MM.1S (cell line): ENCODE data around the gene C2CD2.

Experiments used
- DNase-seq: peaks from one replicate; pipeline ENCODE4 v3.0.0-alpha.2; 2015
- H2AFZ ChIP-seq: fragments of 300-600 bp; sonication (generic); 2 replicates; pipeline ENCODE4 v1.6.0; 2016; ENCODE audit warnings: antibody characterized with exemption, low read length
- H3F3A ChIP-seq: fragments of 300-600 bp; sonication (generic); 2 replicates; pipeline ENCODE4 v1.6.1; 2016; ENCODE audit warnings: mild to moderate bottlenecking, antibody characterized with exemption, low read length, moderate library complexity, mixed read lengths; ENCODE audit not compliant: insufficient read depth
- H3K27ac ChIP-seq: fragments of 300-600 bp; sonication (generic); 2 replicates; pipeline ENCODE4 v1.5.1; 2016; ENCODE audit warnings: mild to moderate bottlenecking, low read length
- H3K27me3 ChIP-seq: fragments of 300-600 bp; sonication (generic); replicated peaks from 2 replicates; pipeline ENCODE4 v1.6.0; 2016; ENCODE audit warnings: low read length; ENCODE audit not compliant: insufficient read depth
- H3K36me3 ChIP-seq: fragments of 300-600 bp; sonication (generic); replicated peaks from 2 replicates; pipeline ENCODE4 v1.6.1; 2016; ENCODE audit warnings: mild to moderate bottlenecking, low read length, mixed read lengths; ENCODE audit not compliant: insufficient read depth
- H3K4me1 ChIP-seq: fragments of 300-600 bp; sonication (generic); 2 replicates; pipeline ENCODE4 v1.6.1; 2016; ENCODE audit warnings: low read length, mixed read lengths
- H3K4me2 ChIP-seq: fragments of 300-600 bp; sonication (generic); 2 replicates; pipeline ENCODE4 v1.6.0; 2016; ENCODE audit warnings: low read depth, low read length
- H3K4me3 ChIP-seq: fragments of 300-600 bp; sonication (generic); 2 replicates; pipeline ENCODE4 v1.5.1; 2016; ENCODE audit warnings: low read length, mixed read lengths
- H3K79me2 ChIP-seq: fragments of 300-600 bp; sonication (generic); 2 replicates; pipeline ENCODE4 v1.6.1; 2016; ENCODE audit warnings: mixed run types, low read length, mixed read lengths
- H3K9ac ChIP-seq: fragments of 300-600 bp; sonication (generic); 2 replicates; pipeline ENCODE4 v1.6.1; 2016; ENCODE audit warnings: low read length, mixed read lengths
- H3K9me2 ChIP-seq: fragments of 300-600 bp; sonication (generic); replicated peaks from 2 replicates; pipeline ENCODE4 v1.6.1; 2016; ENCODE audit warnings: mild to moderate bottlenecking, low read length, mixed read lengths; ENCODE audit not compliant: insufficient read depth
- H3K9me3 ChIP-seq: fragments of 300-600 bp; sonication (generic); replicated peaks from 2 replicates; pipeline ENCODE4 v1.6.1; 2016; ENCODE audit warnings: mild to moderate bottlenecking, low read length, mixed read lengths; ENCODE audit not compliant: insufficient read depth
- H4K20me1 ChIP-seq: fragments of 300-600 bp; sonication (generic); 2 replicates; pipeline ENCODE4 v1.6.1; 2016; ENCODE audit warnings: mild to moderate bottlenecking, low read length, moderate library complexity, mixed read lengths; ENCODE audit not compliant: insufficient read depth
- EZH2 ChIP-seq: fragments of 300-600 bp; sonication (generic); optimal IDR thresholded peaks from 2 replicates; pipeline ENCODE3; 2017; ENCODE audit warnings: low read depth, mild to moderate bottlenecking, antibody characterized with exemption, low read length, mixed read lengths
- EZH2phosphoT487 ChIP-seq: fragments of 300-600 bp; sonication (generic); IDR thresholded peaks from 2 replicates; pipeline ENCODE4 v1.6.1; 2018; ENCODE audit warnings: antibody characterized with exemption, low read length
- TF ChIP-seq, protein P1 (sequence below): fragments of 300-600 bp; sonication (generic); IDR thresholded peaks from 2 replicates; pipeline ENCODE4 v1.5.1; 2016; ENCODE audit warnings: antibody characterized with exemption, low read length, mixed read lengths

Gene C2CD2

DNA sequence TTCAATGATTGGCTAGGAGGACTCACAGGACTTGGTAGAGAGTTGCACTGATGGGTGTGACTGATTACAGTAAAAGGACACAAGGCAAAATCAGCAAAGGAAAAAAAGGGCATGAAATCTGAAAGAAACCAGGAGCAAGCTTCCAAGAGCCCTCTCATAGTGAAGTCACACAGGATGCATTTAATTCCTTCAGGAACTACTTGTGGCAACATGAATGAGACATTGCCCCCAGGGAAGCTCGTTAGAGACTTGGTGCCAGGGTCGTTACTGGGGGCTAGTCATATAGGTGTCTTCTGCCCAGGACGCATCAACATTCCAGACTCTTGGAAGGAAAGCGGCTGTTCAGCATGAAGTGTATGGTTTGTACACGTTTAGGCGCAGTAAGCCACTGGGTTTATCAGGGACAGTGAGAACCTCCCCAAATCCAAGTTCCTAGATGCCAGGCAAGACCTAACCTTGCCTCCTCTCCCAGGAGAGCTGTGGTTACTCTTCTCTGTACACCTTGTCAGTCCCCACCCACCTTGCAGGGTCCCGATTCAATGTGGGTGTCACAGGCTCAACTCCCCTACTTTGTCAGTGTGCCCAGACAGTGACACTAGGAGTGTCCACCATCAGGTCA lies 26.0 kb upstream of the C2CD2 start:
- H3K4me1 ChIP-seq = no peaks in the 10 kb centered on the region
- no peak overlapping the region for H2AFZ ChIP-seq
- H3K36me3 ChIP-seq = no peaks in the 10 kb centered on the region
- no peaks in the 10 kb centered on the region for H3K9me2 ChIP-seq
- TF ChIP-seq EZH2 (no peak), EZH2phosphoT487 (no peak)
- TF ChIP-seq, protein P1, sequence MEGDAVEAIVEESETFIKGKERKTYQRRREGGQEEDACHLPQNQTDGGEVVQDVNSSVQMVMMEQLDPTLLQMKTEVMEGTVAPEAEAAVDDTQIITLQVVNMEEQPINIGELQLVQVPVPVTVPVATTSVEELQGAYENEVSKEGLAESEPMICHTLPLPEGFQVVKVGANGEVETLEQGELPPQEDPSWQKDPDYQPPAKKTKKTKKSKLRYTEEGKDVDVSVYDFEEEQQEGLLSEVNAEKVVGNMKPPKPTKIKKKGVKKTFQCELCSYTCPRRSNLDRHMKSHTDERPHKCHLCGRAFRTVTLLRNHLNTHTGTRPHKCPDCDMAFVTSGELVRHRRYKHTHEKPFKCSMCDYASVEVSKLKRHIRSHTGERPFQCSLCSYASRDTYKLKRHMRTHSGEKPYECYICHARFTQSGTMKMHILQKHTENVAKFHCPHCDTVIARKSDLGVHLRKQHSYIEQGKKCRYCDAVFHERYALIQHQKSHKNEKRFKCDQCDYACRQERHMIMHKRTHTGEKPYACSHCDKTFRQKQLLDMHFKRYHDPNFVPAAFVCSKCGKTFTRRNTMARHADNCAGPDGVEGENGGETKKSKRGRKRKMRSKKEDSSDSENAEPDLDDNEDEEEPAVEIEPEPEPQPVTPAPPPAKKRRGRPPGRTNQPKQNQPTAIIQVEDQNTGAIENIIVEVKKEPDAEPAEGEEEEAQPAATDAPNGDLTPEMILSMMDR = no peak
- no peak overlapping the region for H3K9ac ChIP-seq
- H3F3A ChIP-seq = no peaks in the 10 kb centered on the region
- H4K20me1 ChIP-seq = no peaks in the 10 kb centered on the region
- H3K79me2 ChIP-seq = no peaks in the 10 kb centered on the region
- no peak overlapping the region for H3K27ac ChIP-seq
- H3K4me3 ChIP-seq = no peak overlapping the region
- no peak for DNase-seq
- no peak overlapping the region for H3K4me2 ChIP-seq
- no peaks in the 10 kb centered on the region for H3K27me3 ChIP-seq
- no peaks in the 10 kb centered on the region for H3K9me3 ChIP-seq

DNA sequence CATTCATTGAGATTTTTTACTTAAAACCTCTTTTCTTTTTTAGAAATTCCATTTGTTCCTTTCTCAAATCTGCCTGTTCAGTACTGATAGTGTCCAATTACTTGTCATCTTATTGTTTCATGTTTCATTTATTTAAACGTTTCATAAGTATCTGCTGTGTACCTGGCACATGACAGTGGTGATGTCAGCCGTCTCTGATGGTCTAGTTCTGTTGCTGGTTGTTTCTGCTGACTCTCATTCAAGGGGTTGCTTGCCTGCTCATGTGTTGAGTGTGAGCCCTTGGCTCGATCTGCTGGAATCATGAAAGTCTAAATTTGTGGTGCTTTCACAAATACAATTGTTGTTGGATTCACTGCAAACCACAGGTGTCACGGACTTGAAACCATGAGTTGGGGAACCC lies 25.5 kb upstream of the C2CD2 start:
- Histone ChIP-seq H3K9ac (no peak overlapping the region), H3K36me3 (no peaks in the 10 kb centered on the region), H3K9me2 (no peaks in the 10 kb centered on the region), H2AFZ (no peak overlapping the region), H3K27ac (no peak overlapping the region), H3F3A (no peaks in the 10 kb centered on the region), H3K4me2 (no peak overlapping the region), H3K79me2 (no peaks in the 10 kb centered on the region), H3K27me3 (no peaks in the 10 kb centered on the region), H4K20me1 (no peaks in the 10 kb centered on the region), H3K4me3 (no peak overlapping the region), H3K4me1 (no peaks in the 10 kb centered on the region), H3K9me3 (no peaks in the 10 kb centered on the region)
- peak; percentile 41 for DNase-seq
- TF ChIP-seq EZH2 (no peak), EZH2phosphoT487 (no peak)
- TF ChIP-seq, protein P1 = no peak

DNA sequence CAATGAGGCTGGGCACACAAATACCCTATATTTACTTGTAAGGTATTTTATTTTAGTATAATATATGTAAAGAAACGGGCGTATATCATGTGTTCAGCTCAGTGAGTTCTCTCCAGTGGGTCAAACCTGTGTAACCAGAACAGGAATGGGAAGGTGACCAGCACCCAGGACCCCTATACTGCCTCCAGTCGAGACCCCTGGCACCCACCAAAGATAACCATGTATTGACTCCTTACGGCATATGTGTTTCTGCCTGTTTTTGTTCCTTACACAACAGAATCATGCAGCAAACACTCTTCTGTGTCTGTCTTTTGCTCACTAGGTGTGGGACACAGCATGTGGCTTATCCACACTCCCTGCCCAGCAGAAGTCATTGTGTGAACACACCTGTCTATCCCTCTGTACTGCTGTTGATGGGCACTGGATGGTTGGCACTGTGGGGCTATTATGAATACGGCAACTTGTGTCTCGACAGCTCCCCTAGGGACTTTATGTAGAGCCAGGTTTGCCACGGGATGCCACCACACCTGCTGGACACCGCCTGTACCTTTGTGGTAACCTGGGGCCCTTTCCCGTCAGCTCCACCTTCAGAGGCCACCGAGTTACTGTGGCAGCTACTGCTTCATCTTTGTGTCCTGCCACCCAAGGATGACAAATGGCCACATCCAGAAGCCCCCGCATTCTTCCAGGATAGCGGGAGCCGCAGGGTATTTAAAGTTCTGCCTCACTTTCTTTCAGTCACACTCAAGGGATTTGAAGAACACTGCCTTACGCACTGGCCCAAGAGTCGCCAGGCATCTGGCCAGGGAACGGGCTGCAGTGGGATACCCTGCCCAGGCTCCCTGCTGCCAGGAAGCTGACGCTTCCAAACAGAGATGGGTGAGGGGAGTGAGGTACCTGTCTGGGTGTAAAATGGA lies 23.5 kb upstream of the C2CD2 start:
- H3K4me3 ChIP-seq = no peak overlapping the region
- H3K4me2 ChIP-seq = no peak overlapping the region
- no peaks in the 10 kb centered on the region for H3K27me3 ChIP-seq
- no peaks in the 10 kb centered on the region for H3K9me2 ChIP-seq
- H4K20me1 ChIP-seq = no peaks in the 10 kb centered on the region
- no peak overlapping the region for H2AFZ ChIP-seq
- no peak overlapping the region for H3K27ac ChIP-seq
- no peaks in the 10 kb centered on the region for H3K4me1 ChIP-seq
- no peak for DNase-seq
- TF ChIP-seq, protein P1 = no peak
- TF ChIP-seq EZH2 (no peak), EZH2phosphoT487 (no peak)
- no peaks in the 10 kb centered on the region for H3K9me3 ChIP-seq
- no peaks in the 10 kb centered on the region for H3F3A ChIP-seq
- no peaks in the 10 kb centered on the region for H3K79me2 ChIP-seq
- no peak overlapping the region for H3K9ac ChIP-seq
- no peaks in the 10 kb centered on the region for H3K36me3 ChIP-seq
